ENCODE results near the gene RETREG1.

RETREG1 gene

GRCh38 chr5:16551628-16552027 lies 65.2 kb downstream of the RETREG1 start:
- no peak for TF ChIP-seq CTCF (IDR thresholded peaks at IDR 0.05; ENCODE audit: control insufficient read depth, insufficient read depth, low read depth, low read length, missing control alignments)
- no peak overlapping the region for H3K4me3 ChIP-seq (ENCODE audit: control insufficient read depth, low read depth, low read length)
- no peak for DNase-seq (ENCODE audit: low read depth)

- no peak for DNase-seq (ENCODE audit: low read depth)
- H3K4me3 ChIP-seq (ENCODE audit: control insufficient read depth, low read depth, low read length): no peak overlapping the region
- peak; percentile 81 for TF ChIP-seq CTCF (IDR thresholded peaks at IDR 0.05; ENCODE audit: control insufficient read depth, insufficient read depth, low read depth, low read length, missing control alignments)
Measured at GRCh38 chr5:16550316-16550952, 66.4 kb downstream of the RETREG1 start.

- TF ChIP-seq CTCF (IDR thresholded peaks at IDR 0.05; ENCODE audit: control insufficient read depth, insufficient read depth, low read depth, low read length, missing control alignments): no peak
- H3K4me3 ChIP-seq (ENCODE audit: control insufficient read depth, low read depth, low read length): no peak overlapping the region
- DNase-seq (ENCODE audit: low read depth): no peak
Measured at GRCh38 chr5:16549491-16550206, 67.1 kb downstream of the RETREG1 start.

- no peak for DNase-seq (ENCODE audit: low read depth)
- no peak overlapping the region for H3K4me3 ChIP-seq (ENCODE audit: control insufficient read depth, low read depth, low read length)
- no peak for TF ChIP-seq CTCF (IDR thresholded peaks at IDR 0.05; ENCODE audit: control insufficient read depth, insufficient read depth, low read depth, low read length, missing control alignments)
Measured at GRCh38 chr5:16548812-16549211, 68.0 kb downstream of the RETREG1 start.

- H3K4me3 ChIP-seq (ENCODE audit: control insufficient read depth, low read depth, low read length): no peak overlapping the region
- TF ChIP-seq CTCF (IDR thresholded peaks at IDR 0.05; ENCODE audit: control insufficient read depth, insufficient read depth, low read depth, low read length, missing control alignments): no peak
- no peak for DNase-seq (ENCODE audit: low read depth)
Measured at GRCh38 chr5:16548115-16548514, 68.7 kb downstream of the RETREG1 start.

- DNase-seq (ENCODE audit: low read depth): no peak
- TF ChIP-seq CTCF (IDR thresholded peaks at IDR 0.05; ENCODE audit: control insufficient read depth, insufficient read depth, low read depth, low read length, missing control alignments): no peak
- no peak overlapping the region for H3K4me3 ChIP-seq (ENCODE audit: control insufficient read depth, low read depth, low read length)
Measured at GRCh38 chr5:16547200-16547842, 69.5 kb downstream of the RETREG1 start.
